ELR (cell line): Measurements from ENCODE around the gene YY1AP1.
A peak's percentile ranks its signal among the peaks of the same experiment; 100 is the strongest.
"Not testable (repeated sequence)": the region's sequence is repeated elsewhere in the genome, so short reads cannot be mapped to it uniquely, and the experiment has no call there.

Source experiments
- DNase-seq: peaks from one replicate; pipeline ENCODE4 v3.0.0-alpha.2; 2015; ENCODE audit warnings: low read depth

YY1AP1 gene

GRCh38 chr1:155688324-155689080 lies at the start of gene YY1AP1:
TSS of gene YY1AP1 (minus strand) at chr1:155688774. CDS start at chr1:155680436, 8,338 bp downstream.
- DNase-seq = peak; percentile 90

GRCh38 chr1:155729031-155729898 lies 40.7 kb upstream of the YY1AP1 start:
- DNase-seq = peak; percentile 81

GRCh38 chr1:155725142-155725541 lies 36.6 kb upstream of the YY1AP1 start:
- DNase-seq = no peak

GRCh38 chr1:155719703-155720102 lies 31.1 kb upstream of the YY1AP1 start:
- DNase-seq = no peak

GRCh38 chr1:155718524-155719115 lies 30.0 kb upstream of the YY1AP1 start:
- not testable (repeated sequence) for DNase-seq

- no peak for DNase-seq
Observed at GRCh38 chr1:155717041-155717440, 28.5 kb upstream of the YY1AP1 start.

- DNase-seq = no peak
Observed at GRCh38 chr1:155715777-155716176, 27.2 kb upstream of the YY1AP1 start.

GRCh38 chr1:155715056-155715455 lies 26.5 kb upstream of the YY1AP1 start:
- not testable (repeated sequence) for DNase-seq

- no peak for DNase-seq
Observed at GRCh38 chr1:155713075-155713474, 24.5 kb upstream of the YY1AP1 start.

GRCh38 chr1:155712636-155713035 lies 24.1 kb upstream of the YY1AP1 start:
- DNase-seq = peak; percentile 10

GRCh38 chr1:155711457-155711856 lies 22.9 kb upstream of the YY1AP1 start:
- DNase-seq = not testable (repeated sequence)

- DNase-seq = no peak
Observed at GRCh38 chr1:155709391-155709790, 20.8 kb upstream of the YY1AP1 start.

GRCh38 chr1:155706139-155706538 lies 17.6 kb upstream of the YY1AP1 start:
- DNase-seq = peak; percentile 78

- DNase-seq = not testable (repeated sequence)
Observed at GRCh38 chr1:155704414-155704813, 15.8 kb upstream of the YY1AP1 start.

GRCh38 chr1:155703216-155703615 lies 14.6 kb upstream of the YY1AP1 start:
- no peak for DNase-seq

- DNase-seq = not testable (repeated sequence)
Observed at GRCh38 chr1:155701675-155702074, 13.1 kb upstream of the YY1AP1 start.

GRCh38 chr1:155699062-155699461 lies 10.5 kb upstream of the YY1AP1 start:
- DNase-seq = not testable (repeated sequence)

GRCh38 chr1:155698382-155699038 lies 9.9 kb upstream of the YY1AP1 start:
- peak; percentile 63 for DNase-seq

- not testable (repeated sequence) for DNase-seq
Observed at GRCh38 chr1:155697616-155698015, 9.0 kb upstream of the YY1AP1 start.

GRCh38 chr1:155697046-155697445 lies 8.5 kb upstream of the YY1AP1 start:
- DNase-seq = no peak

- no peak for DNase-seq
Observed at GRCh38 chr1:155696524-155696923, 8.0 kb upstream of the YY1AP1 start.

GRCh38 chr1:155695608-155696007 lies 7.0 kb upstream of the YY1AP1 start:
- no peak for DNase-seq
